ENCODE measurements around the gene EPHA1.

EPHA1 gene

DNA sequence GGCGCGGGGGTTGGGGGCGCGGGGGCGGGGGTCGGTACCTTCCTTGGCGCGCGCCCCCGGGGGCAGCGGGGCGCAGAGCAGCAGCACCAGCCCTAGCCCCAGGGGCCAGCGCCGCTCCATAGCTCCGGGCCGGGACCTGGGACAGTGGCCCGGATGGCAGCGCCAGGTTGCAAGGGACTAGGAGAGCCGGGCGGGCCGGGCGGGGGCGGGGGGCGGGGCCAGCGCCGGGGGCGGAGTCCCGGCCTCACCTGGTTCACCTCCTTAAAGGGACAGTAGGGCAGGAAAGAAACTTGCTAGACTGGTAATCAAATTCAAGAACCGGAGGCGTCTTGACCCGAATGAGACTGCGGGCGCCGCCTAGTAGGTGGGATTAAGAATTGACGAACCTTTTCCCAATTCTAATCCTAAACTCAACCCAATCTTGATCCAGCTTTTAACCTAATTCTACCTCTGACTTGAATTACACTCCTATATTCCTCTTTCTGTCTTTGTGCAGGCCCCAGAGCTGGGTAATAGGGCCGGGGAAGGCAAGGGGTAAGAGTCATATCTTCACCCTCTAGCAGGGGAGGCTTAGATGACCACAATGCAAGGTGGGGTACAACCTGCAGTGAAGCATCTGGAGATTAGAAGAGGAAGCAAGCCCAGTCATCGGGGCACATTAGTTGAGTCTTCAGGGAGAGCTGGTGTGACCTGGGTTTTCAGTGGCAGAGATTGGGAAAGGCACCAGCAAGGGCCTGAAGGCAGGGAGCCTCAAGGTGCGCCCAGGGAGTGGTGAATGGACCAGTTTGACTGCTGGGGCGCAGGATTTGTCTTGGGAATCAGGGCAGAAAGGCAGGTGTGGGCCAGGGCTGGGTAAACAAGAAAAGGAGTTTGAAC, at the start of gene EPHA1:
TSS of gene EPHA1 (minus strand) at position 171 of the 876 bp plus-strand sequence. CDS start at position 120, 51 bp downstream.
- DNase-seq (ENCODE audit: low read depth in 2 of 2): no peak

DNA sequence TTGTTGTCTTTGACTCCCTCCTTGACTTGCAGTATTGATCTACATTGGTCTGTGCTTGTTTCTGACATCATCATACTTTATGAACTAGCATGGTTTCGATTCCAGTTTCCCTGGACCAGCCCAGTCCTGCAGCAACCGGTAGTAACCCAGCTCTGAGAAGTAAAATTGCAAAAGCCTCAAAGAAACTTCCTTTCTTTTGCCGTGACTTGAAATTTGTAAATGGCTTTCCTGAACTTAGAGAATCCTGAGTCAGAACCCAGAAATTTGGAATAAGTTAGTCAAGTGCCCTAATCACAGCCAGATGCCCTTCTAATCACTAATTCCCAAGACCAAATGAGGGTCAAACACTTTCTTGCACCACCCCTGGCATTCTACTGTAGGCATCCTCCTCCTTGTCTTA, 49.6 kb upstream of the EPHA1 start:
- no peak for DNase-seq (ENCODE audit: low read depth in 2 of 2)

DNA sequence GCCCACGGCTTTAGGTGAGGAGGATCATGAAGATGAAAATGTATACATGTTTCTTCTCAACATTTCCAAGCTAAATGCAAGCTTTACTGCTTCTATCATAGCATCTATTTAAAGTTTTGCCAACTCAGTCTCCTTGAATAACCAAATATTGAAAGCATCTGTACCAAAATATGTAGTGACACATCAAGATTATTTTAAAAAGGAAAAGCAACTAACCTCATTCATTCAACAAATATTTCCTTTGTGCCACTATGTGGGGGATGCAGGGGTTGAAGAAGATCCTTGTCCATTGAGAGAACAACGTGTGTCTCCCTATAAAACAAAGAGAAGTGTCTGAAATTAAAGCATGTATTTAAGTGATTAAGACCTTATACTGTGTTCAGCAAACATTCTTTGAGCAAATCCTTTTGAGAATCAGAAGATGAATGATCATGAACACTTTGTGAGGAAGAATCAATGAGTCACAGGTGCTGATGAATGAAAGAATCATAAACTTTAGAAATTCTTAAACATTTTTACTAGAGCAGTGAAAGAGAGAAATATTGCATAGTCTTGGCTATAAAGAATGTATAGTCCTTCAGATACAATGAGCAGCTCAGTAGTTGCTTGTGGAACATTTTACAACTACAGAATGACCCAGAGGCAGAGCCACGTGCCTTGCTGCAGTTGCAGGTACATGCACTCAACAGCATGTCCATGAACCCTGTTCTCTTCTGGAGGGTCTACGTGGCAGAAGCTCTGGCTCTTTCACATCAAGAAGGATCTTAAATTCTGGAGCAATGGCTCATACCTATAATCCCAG, 48.5 kb upstream of the EPHA1 start:
- no peak for DNase-seq (ENCODE audit: low read depth in 2 of 2)

DNA sequence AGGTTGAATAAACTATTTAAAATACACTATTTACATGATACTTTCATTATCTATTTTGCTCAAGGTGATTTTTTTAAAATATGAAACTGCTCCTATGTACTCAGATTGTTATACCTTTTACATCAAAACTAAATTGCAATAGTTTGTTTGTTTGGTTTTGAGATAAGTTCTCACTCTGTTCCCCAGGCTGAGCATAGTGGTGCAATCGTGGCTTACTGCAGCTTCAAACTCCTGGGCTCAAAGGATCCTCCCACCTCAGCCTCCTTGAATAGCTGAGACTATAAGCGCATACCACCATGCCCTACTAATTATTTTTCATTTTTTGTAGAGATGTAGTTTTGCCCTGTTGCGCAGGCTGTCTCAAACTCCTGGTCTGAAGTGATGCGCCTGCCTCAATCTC, 47.3 kb upstream of the EPHA1 start:
- no peak for DNase-seq (ENCODE audit: low read depth in 2 of 2)

DNA sequence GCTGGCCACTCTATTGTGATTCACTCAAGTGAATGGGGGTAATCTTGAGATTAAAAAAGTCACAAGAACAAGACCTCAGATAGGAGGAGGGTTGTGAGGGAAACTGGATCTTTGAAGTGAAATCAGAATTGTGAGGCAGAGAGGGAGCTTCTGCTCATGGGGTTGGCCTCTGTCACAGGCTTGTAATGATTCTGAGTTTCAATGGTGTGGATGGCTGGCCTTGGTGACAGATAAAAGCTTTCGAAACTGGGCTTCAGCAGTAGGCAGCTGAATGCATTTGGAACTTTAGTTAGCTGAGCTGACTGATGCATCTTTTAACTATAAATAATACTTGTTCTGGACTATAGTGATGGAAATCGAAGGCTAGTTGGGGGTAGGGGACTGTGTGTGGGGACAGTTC, 46.8 kb upstream of the EPHA1 start:
- no peak for DNase-seq (ENCODE audit: low read depth in 2 of 2)

DNA sequence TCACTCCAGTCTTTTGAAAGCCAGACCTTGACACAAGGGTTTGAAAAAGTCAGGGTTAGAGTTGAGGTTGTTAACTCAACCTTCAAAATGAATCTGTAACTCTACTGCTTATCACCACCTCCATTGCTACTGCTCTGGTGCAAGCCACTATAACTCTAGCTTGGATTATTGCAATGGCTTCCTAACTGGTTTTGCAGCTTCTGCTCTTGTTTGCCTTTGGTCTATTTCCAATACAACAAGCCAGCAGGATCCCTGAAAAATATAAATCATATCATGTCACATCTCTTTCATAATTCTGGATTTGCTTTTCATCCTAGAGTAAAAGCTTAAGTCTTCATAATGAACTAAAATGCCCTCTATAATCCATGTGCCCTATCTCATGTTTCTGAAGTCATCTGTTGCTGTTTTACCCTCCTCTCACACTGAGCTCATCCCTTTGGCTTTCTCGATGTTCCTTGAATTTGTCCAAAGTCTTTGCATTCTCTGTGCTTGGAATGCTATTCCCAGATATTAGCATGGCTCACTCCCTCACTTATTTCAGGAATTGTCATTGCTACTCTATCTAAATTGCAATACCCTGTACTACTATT, 45.5 kb upstream of the EPHA1 start:
- no peak for DNase-seq (ENCODE audit: low read depth in 2 of 2)

DNA sequence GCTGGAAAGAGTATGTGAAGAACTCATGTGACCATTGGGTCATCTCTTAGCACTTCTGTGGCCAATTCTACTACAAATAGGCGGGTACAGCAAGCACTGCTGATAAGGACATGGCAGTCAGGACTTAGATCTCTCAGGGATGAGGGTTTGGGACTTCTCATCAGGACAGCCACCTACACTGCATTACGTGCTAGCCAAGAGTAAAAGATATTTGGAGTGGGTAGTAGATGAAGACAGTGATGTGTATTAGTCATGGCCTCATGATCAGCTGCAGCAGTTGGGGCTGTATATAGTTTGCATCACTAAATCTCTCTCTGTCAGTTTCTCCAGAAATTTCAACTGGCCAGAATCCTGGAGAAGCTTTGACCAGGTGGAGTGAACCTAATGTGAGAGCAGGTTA, 43.8 kb upstream of the EPHA1 start:
- DNase-seq (ENCODE audit: low read depth in 2 of 2): no peak

DNA sequence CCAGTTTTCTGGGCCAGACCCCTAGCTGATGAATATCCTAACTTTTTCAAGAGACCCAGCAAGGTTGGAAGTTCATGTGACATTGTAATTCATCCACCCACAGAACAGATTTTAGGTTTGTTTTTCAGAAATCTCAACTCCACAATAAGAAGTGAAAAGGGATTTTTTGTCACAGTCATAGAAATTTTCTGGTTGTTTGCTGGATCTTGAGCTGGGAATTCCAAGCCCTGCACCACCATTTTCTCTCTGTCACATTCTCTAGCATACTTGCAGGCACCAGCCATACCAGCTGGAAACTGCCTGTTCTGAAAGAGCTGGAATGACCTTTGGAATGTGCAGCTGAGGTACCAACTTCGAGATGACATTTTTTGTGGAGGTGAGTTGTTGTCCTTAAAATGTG, 43.1 kb upstream of the EPHA1 start:
- DNase-seq (ENCODE audit: low read depth in 2 of 2): no peak

DNA sequence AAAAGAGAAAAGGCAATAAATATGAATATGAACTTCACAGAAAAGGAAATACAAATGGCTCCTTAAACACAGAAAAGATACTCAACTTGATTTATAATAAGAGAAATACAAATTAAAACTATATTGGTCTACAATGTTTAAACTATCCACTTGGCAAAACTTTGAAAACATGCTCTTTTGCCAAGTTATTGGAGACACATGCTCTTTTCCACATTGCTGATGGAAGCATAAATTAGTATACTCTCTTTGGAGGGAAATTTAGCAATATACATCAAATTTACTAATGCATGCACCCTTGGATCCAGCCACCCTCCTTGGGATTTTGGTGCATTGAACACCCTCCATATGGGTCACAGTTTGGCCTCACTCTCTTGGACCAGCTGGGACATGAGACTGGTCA, 42.5 kb upstream of the EPHA1 start:
- no peak for DNase-seq (ENCODE audit: low read depth in 2 of 2)

DNA sequence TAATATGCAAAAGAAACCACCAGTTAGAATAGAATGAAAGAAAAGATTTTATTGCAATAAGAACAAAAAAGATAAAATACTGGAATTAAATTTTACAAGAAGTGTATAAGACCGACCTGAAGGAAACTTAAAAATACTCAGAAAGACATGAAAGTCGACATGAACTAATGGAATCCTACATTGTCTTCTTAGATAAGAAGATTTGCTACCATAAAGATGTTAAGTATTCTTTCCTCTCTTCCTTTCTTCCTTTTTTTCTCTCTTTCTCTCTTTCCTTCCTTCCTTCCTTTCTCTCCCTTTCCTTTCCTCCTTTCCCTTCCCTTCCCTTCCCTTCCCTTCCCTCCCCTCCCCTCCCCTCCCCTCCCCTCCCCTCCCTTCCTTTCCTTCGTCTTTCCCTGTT, 41.1 kb upstream of the EPHA1 start:
- no peak for DNase-seq (ENCODE audit: low read depth in 2 of 2)

DNA sequence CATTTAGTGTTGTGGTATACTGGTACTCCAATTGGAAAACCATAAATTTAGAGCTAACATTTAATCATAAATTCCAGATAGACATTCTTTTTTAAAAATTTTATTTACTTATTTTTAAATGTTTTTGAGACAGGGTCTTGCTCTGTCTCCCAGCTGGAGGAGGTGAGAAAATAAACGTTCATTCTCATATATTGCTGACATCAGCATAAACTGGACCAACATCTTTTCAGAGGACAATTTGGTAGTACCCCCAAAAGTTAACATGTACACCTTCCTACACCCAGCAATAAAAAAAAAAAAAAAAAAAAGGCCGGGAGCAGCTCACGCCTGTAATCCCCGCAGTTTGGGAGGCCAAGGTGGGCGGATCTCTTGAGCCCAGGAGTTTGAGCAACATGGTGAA, 39.8 kb upstream of the EPHA1 start:
- DNase-seq (ENCODE audit: low read depth in 2 of 2): no peak

DNA sequence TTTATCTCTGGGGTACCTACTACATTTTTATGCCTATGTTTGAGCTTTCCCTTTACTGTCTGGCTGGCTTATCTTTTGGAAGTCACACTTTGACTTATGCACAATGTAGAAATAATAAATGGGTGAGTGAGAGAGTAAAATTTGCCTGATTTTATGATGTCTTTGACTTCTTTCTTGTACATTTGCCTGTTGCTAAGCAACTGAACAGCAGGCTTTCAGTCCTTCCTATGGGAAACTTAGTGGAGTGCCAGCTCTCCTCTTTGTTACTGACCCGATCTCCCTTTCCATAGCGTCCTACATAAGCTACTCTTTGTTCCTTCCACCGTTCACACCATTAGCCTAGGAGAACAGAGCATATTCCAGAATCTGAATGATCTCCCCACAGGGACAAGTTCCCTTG, 38.8 kb upstream of the EPHA1 start:
- DNase-seq (ENCODE audit: low read depth in 2 of 2): no peak

DNA sequence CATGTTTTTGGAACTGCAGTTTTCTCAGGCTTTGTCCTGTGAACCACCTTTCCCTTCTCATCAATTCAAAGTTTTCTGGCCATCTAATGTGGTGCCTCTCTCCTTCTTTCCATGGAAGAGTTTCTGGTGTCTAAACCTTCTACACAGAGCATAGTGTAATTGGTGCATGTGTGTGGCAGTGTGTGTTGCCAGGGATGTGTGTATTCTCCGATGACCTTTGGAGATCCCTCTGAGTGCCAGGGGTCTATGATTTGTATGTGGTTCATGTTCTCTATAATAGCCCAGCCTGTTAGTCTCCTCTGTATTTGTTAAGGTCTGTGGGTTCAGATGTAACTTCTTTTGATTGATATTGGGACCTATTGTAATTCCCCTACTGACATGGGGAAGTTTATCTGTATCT, 36.1 kb upstream of the EPHA1 start:
- no peak for DNase-seq (ENCODE audit: low read depth in 2 of 2)

DNA sequence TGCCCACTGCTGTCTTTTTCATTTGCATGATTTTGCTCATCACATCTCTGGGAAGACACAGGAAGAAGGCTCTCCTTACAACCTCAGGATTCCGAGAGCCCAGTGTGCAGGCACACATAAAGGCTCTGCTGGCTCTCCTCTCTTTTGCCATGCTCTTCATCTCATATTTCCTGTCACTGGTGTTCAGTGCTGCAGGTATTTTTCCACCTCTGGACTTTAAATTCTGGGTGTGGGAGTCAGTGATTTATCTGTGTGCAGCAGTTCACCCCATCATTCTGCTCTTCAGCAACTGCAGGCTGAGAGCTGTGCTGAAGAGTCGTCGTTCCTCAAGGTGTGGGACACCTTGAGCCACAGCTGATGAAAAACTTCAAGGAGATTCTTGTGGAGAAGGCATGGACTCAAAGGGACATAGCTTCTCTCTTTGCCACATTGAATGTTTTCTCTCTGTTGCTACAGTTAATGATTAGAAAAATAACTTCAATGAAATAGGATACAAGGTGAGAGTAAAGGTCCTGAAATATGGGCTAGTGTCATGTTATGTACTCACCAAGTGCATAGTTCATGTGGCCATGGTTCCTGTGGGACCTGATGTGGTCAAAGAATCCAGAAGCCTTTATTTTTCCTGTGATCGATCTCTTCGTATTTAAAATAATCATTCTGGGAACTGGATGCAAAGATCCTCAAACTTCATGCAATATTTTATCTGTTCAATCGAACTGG, 35.6 kb upstream of the EPHA1 start:
- DNase-seq (ENCODE audit: low read depth in 2 of 2): no peak

DNA sequence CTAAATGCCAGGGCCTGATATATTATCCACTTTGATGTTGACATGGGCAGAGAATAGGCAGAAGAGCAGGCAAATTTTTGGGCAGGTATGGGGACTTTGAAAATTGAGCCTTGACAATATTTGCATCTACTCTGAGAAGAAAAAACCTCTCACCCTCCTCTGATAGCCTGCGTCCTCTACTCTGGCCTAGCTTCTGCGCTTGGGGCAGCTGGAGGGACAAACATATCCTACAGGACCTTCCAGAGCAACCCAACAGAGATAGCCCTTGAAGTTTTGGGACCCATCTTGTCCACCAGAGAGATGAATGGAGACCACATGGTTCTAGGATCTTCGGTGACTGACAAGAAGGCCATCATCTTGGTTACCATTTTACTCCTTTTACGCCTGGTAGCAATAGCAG, 34.5 kb upstream of the EPHA1 start, which contains the start of gene TAS2R60:
TSS of gene TAS2R60 (plus strand) at position 301 of the 400 bp plus-strand sequence. CDS start at position 301, 0 bp downstream.
- DNase-seq (ENCODE audit: low read depth in 2 of 2): no peak

DNA sequence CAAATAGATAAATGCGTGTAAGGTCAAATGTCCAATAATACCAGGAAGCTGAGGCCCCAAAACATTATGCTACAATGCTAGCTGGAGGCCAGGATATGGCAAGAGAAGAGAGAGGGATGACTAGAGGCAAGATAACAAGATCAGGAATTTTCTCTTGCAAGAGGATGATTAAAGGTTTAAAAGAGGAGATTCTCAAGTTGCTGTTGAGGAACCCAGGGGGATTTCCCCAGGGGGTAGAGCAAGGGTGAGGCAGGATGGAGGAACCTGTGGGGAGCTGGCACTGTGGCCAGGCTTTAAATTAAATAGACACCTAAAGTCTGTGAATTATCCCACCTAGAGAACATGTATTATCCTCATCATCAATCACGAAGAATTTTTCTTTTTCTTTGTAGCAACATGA, 31.2 kb upstream of the EPHA1 start:
- DNase-seq (ENCODE audit: low read depth in 2 of 2): no peak

DNA sequence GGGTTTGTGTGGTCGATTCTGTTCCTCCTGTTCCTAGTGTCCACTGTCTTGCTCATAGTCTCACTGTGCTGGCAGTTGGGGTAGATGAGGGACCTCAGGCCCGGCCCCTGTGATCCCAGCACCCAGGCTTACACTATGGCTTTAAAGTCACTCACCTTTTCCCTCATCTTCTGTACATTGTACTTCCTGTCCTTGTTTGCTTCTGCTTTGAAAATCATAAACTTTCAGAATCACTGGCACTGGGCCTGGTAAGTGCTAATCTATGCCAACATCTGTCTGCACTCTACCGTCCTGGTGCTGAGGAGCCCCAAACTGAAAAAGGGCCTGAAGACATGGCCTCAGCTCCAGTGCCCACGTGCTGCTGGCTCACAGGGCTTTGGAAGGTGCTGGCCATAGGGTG, 28.9 kb upstream of the EPHA1 start:
- no peak for DNase-seq (ENCODE audit: low read depth in 2 of 2)

DNA sequence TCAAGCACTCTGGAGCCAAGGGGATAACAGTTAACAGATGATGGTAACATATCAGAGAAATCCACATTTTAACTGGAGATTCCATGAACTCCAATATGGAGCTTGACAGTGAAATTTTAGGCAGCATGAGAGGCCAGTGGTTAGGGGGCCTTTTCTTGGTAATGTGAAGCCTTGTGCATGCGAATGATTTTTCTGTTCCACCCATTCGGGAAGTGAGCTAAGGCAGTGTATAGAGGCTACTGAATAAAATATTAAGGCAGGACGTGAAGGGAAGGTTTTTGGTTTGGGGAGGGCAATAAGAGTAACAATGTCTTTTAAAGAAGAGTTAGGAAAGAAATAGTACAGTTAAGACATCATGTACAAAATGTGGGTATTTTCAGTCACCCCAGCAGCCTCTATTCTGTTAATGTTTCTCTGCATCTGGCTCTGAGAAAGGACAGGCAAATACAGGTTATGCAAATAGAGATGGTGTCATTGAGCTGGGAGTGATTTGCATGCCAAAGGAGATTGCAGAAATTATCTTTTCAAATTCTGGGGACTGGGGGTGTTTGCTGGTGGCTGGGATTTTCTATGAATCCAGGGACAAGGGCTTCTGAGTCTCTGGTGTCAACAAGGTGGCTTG, 27.8 kb upstream of the EPHA1 start:
- DNase-seq (ENCODE audit: low read depth in 2 of 2): no peak

DNA sequence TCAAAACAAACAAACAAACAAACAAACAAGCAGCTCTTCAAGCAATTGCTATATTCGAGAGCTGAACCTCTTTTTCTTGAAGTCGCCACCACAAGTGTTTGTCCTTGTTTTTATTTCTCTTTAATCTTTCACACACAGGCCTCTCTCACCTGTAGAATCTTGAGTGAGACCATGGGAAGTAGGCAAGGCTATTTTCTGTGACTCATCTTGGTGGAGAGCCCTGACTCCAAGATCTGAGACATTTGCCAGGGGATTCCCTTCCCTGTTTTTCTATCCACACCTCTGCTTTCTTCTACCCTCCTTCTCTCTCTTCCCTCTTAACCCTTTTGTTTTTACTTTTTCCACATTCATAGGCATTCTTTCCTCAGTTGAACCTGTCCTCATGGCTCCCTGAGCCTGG, 26.6 kb upstream of the EPHA1 start:
- DNase-seq (ENCODE audit: low read depth in 2 of 2): no peak

DNA sequence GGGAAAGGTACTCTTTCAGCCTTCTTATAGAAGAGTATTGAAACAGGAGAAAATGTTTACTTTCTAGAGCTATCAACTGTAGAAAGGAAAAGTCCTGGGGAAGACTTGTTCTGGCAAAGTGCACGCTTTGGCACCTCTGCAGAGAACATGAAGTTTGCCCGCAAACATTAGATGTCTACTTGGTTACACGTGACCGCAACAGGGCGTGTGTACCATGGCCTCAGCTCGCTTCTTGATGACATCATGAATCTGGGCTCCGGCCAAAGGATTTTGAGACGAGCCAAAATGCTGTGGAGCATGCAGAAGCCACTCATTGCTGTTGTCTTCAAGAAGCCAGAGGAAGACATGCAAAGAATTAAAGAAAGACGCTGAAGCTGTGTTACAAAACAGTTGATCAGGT, 26.0 kb upstream of the EPHA1 start:
- no peak for DNase-seq (ENCODE audit: low read depth in 2 of 2)

DNA sequence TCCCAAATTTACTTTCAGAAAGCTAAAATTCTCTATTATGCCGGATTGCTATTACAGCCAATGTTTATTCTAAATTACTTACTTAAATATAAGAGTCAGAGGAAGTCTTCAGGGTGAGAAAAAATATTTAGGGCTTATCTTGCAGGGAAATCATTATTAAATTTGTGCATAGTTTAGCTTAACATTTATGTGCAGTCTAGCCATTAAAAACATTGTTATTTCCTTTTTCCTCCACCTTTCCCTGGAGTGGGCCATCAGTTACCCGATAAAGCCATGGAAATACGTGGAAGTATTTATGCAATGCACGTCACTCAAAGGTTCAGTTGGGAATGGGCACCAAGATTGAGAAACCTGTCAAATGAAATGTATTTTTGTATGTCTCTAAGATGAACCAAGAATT, 25.1 kb upstream of the EPHA1 start:
- DNase-seq (ENCODE audit: low read depth in 2 of 2): no peak

DNA sequence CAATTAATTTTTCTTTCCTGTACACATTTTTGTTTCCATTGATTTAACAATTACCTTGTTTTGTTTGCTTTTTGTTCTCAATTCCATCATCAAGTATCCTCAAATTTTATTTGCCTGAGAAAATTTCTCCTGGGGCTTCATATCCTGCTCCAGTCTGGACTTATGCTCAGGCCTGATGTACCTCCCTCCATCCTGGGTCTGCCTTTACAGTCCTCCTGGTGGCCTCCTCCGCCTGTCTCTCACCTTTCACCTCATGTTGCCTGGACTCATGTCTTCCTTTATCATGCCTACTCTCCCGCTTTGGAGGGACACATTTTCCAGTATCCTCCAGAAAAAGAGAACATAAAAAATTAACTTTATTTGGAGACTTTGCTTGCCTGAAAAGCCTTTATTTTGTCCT, 22.5 kb upstream of the EPHA1 start:
- DNase-seq (ENCODE audit: low read depth in 2 of 2): no peak

Measured in stimulated activated CD4-positive, alpha-beta T cell treated with anti-CD3 and anti-CD28 coated beads, Interleukin-15, amount 100 ng/mL, for 48 hours (primary cell).